Mesenchymal stem cell (in vitro differentiated cells and primary cell): ENCODE data around the gene CDC23.
"Not testable (repeated sequence)": the region's sequence is repeated elsewhere in the genome, so short reads cannot be mapped to it uniquely, and the experiment has no call there.

Source experiments
- DNase-seq: peaks from one replicate; pipeline ENCODE4 v3.0.0-alpha.2; 2013
- H2AFZ ChIP-seq: one replicate; pipeline ENCODE4 v1.6.1; 2013; ENCODE audit warnings: low read depth, mild to moderate bottlenecking, control low read depth, inconsistent platforms, low read length, moderate library complexity
- H2AK5ac ChIP-seq: 2 replicates; pipeline ENCODE4 v1.6.1; 2013; ENCODE audit warnings: low read length, moderate library complexity, mild to moderate bottlenecking, inconsistent platforms; ENCODE audit not compliant: severe bottlenecking
- H2BK120ac ChIP-seq: one replicate; pipeline ENCODE4 v1.6.1; 2013; ENCODE audit warnings: low read depth, mild to moderate bottlenecking, inconsistent platforms, low read length, moderate library complexity
- H2BK12ac ChIP-seq, 2 experiments: one replicate each; pipeline ENCODE4 v1.6.1; 2013; ENCODE audit warnings: inconsistent platforms in 2 of 2, low read length in 2 of 2, mild to moderate bottlenecking in 2 of 2, moderate library complexity in 2 of 2, control low read depth in 1 of 2
- H2BK15ac ChIP-seq: one replicate; pipeline ENCODE4 v1.6.1; 2013; ENCODE audit warnings: mild to moderate bottlenecking, low read depth, inconsistent platforms; ENCODE audit not compliant: poor library complexity, severe bottlenecking
- H2BK5ac ChIP-seq: 2 replicates; pipeline ENCODE4 v1.6.1; 2013; ENCODE audit warnings: low read depth, mild to moderate bottlenecking, low read length, control low read depth, inconsistent platforms; ENCODE audit not compliant: poor library complexity, severe bottlenecking
- H3K14ac ChIP-seq, 2 experiments: one replicate each; pipeline ENCODE4 v1.6.1; 2013; ENCODE audit warnings: inconsistent platforms in 2 of 2, low read length in 2 of 2, control low read depth in 1 of 2, mild to moderate bottlenecking in 1 of 2, moderate library complexity in 1 of 2
- H3K18ac ChIP-seq, 2 experiments: one replicate each; pipeline ENCODE4 v1.6.1; 2013; ENCODE audit warnings: inconsistent platforms in 2 of 2, low read length in 2 of 2, control low read depth in 1 of 2, low read depth in 1 of 2, mild to moderate bottlenecking in 1 of 2
- H3K23ac ChIP-seq, 2 experiments: one replicate each; pipeline ENCODE4 v1.6.1; 2013; ENCODE audit warnings: inconsistent platforms in 2 of 2, low read length in 2 of 2, mild to moderate bottlenecking in 2 of 2, moderate library complexity in 2 of 2, control low read depth in 1 of 2
- H3K27ac ChIP-seq: 2 replicates; pipeline ENCODE4 v1.5.1; 2013; ENCODE audit warnings: mild to moderate bottlenecking, moderate library complexity, low read length, control low read depth, inconsistent platforms; ENCODE audit not compliant: poor library complexity, severe bottlenecking
- H3K27me3 ChIP-seq, 2 experiments: 2 replicates each; pipeline versions ENCODE4 v1.6.1 to v1.7.0; 2013; ENCODE audit warnings: low read length in 2 of 2, mild to moderate bottlenecking in 2 of 2, moderate library complexity in 2 of 2, control low read depth in 1 of 2, inconsistent platforms in 1 of 2; ENCODE audit not compliant: control insufficient read depth in 1 of 2, insufficient read depth in 1 of 2
- H3K36me3 ChIP-seq, 2 experiments: 2 replicates each; pipeline versions ENCODE4 v1.6.1 to v1.7.0; 2013; ENCODE audit warnings: low read length in 2 of 2, control low read depth in 1 of 2, inconsistent platforms in 1 of 2, low read depth in 1 of 2, mild to moderate bottlenecking in 1 of 2; ENCODE audit not compliant: insufficient read depth in 2 of 2, control insufficient read depth in 1 of 2
- H3K4ac ChIP-seq, 2 experiments: one replicate each; pipeline ENCODE4 v1.6.1; 2013; ENCODE audit warnings: inconsistent platforms in 2 of 2, low read length in 2 of 2, mild to moderate bottlenecking in 2 of 2, moderate library complexity in 2 of 2, control low read depth in 1 of 2, low read depth in 1 of 2
- H3K4me1 ChIP-seq: 2 replicates; pipeline ENCODE4 v1.6.1; 2013; ENCODE audit warnings: low read depth, low read length, control low read depth; ENCODE audit not compliant: control insufficient read depth, insufficient read depth
- H3K4me2 ChIP-seq: 2 replicates; pipeline ENCODE4 v1.6.1; 2013; ENCODE audit warnings: low read length, mild to moderate bottlenecking, inconsistent platforms; ENCODE audit not compliant: poor library complexity, severe bottlenecking
- H3K4me3 ChIP-seq, 2 experiments: 2 replicates each; pipeline versions ENCODE4 v1.5.1 to v1.7.0; 2013; ENCODE audit warnings: low read length in 2 of 2, mild to moderate bottlenecking in 2 of 2, control low read depth in 1 of 2, low read depth in 1 of 2; ENCODE audit not compliant: insufficient read depth in 1 of 2
- H3K79me1 ChIP-seq: replicated peaks from 2 replicates; pipeline ENCODE4 v1.6.1; 2013; ENCODE audit warnings: mild to moderate bottlenecking, control low read depth, low read length, inconsistent platforms; ENCODE audit not compliant: poor library complexity, severe bottlenecking
- H3K9ac ChIP-seq: 2 replicates; pipeline ENCODE4 v1.7.0; 2013; ENCODE audit warnings: mild to moderate bottlenecking, low read length, moderate library complexity
- H3K9me3 ChIP-seq: 2 replicates; pipeline ENCODE4 v1.7.0; 2013; ENCODE audit warnings: mild to moderate bottlenecking, low read length; ENCODE audit not compliant: control insufficient read depth
- H4K8ac ChIP-seq: one replicate; pipeline ENCODE4 v1.6.1; 2013; ENCODE audit warnings: inconsistent platforms, mild to moderate bottlenecking, low read length, moderate library complexity
- H4K91ac ChIP-seq: one replicate; pipeline ENCODE4 v1.6.1; 2013; ENCODE audit warnings: mild to moderate bottlenecking, low read length, inconsistent platforms
- WGBS: methylation state at CpG from one replicate; pipeline ENCODE4 v1.1.7; 2013; ENCODE audit warnings: mixed read lengths; 5-methylcytosine and 5-hydroxymethylcytosine counted together

CDC23 gene

GRCh38 chr5:138252944-138253343 lies 39.8 kb upstream of the CDC23 start:
- no peak overlapping the region for H4K91ac ChIP-seq
- H3K9me3 ChIP-seq: no peaks in the 10 kb centered on the region
- H3K4ac ChIP-seq: no peak overlapping the region
- H2AK5ac ChIP-seq: no peak overlapping the region
- H2BK5ac ChIP-seq: no peak overlapping the region
- H3K14ac ChIP-seq: no peak overlapping the region
- no peak overlapping the region for H3K9ac ChIP-seq
- no peak overlapping the region for H4K8ac ChIP-seq
- H2BK15ac ChIP-seq: no peak overlapping the region
- no peak overlapping the region for H3K23ac ChIP-seq
- no peak overlapping the region for H2BK12ac ChIP-seq
- 71% methylated on average over 3 of the region's 3 CpGs for WGBS
- no peak overlapping the region for H3K4me3 ChIP-seq
- DNase-seq: no peak
- H3K27me3 ChIP-seq: peaks cover 19 to 45% of the 10 kb centered on the region in 2 experiments
- no peaks in the 10 kb centered on the region for H3K4me1 ChIP-seq
- no peak overlapping the region for H2AFZ ChIP-seq
- H3K79me1 ChIP-seq: no peaks in the 10 kb centered on the region
- H3K27ac ChIP-seq: no peak overlapping the region
- H3K36me3 ChIP-seq: no peaks in the 10 kb centered on the region
- H3K4me2 ChIP-seq: no peak overlapping the region
- H2BK120ac ChIP-seq: no peak overlapping the region
- H3K18ac ChIP-seq: no peak overlapping the region

- DNase-seq, H3K9me3 ChIP-seq, H4K91ac ChIP-seq, H3K27ac ChIP-seq, H2BK5ac ChIP-seq, H3K9ac ChIP-seq, H3K4me1 ChIP-seq, H3K14ac ChIP-seq, H2AK5ac ChIP-seq, H3K4me2 ChIP-seq, H2BK120ac ChIP-seq, H3K36me3 ChIP-seq, H2AFZ ChIP-seq, H2BK12ac ChIP-seq, H3K23ac ChIP-seq, H4K8ac ChIP-seq, H3K4me3 ChIP-seq, H2BK15ac ChIP-seq, H3K18ac ChIP-seq, H3K4ac ChIP-seq, H3K79me1 ChIP-seq: not testable (repeated sequence)
- H3K27me3 ChIP-seq: peaks cover 23 to 50% of the 10 kb centered on the region in 2 experiments
- WGBS: 100% methylated on average over 1 of the region's 2 CpGs
Observed at GRCh38 chr5:138247800-138248199, 34.7 kb upstream of the CDC23 start.

GRCh38 chr5:138246822-138247221 lies 33.7 kb upstream of the CDC23 start:
- no peaks in the 10 kb centered on the region for H3K9me3 ChIP-seq
- H3K4me1 ChIP-seq: peaks cover 5% of the 10 kb centered on the region
- no peak overlapping the region for H2BK15ac ChIP-seq
- H3K23ac ChIP-seq: no peak overlapping the region
- no peak overlapping the region for H2BK12ac ChIP-seq
- no peak overlapping the region for H2BK5ac ChIP-seq
- 98% methylated on average over 2 of the region's 4 CpGs for WGBS
- H3K14ac ChIP-seq: no peak overlapping the region
- no peak overlapping the region for H2AK5ac ChIP-seq
- H2AFZ ChIP-seq: no peak overlapping the region
- no peak overlapping the region for H3K4ac ChIP-seq
- H3K4me2 ChIP-seq: no peak overlapping the region
- H3K9ac ChIP-seq: no peak overlapping the region
- H3K18ac ChIP-seq: no peak overlapping the region
- H3K79me1 ChIP-seq: no peaks in the 10 kb centered on the region
- H3K27ac ChIP-seq: no peak overlapping the region
- no peak for DNase-seq
- no peak overlapping the region for H3K4me3 ChIP-seq
- H4K91ac ChIP-seq: no peak overlapping the region
- peaks cover 27 to 50% of the 10 kb centered on the region in 2 experiments for H3K27me3 ChIP-seq
- H2BK120ac ChIP-seq: no peak overlapping the region
- H3K36me3 ChIP-seq: no peaks in the 10 kb centered on the region
- no peak overlapping the region for H4K8ac ChIP-seq

- Histone ChIP-seq H2BK12ac (no peak overlapping the region), H3K27me3 (peaks cover 30 to 54% of the 10 kb centered on the region in 2 experiments), H3K36me3 (no peaks in the 10 kb centered on the region), H3K4ac (no peak overlapping the region), H2AK5ac (no peak overlapping the region), H4K91ac (no peak overlapping the region), H3K4me2 (no peak overlapping the region), H3K4me3 (no peak overlapping the region), H2BK5ac (no peak overlapping the region), H3K14ac (no peak overlapping the region), H3K9ac (no peak overlapping the region), H3K23ac (no peak overlapping the region), H2AFZ (no peak overlapping the region), H3K18ac (no peak overlapping the region), H3K4me1 (peaks cover 9% of the 10 kb centered on the region), H2BK120ac (no peak overlapping the region), H3K79me1 (no peaks in the 10 kb centered on the region), H2BK15ac (no peak overlapping the region), H4K8ac (no peak overlapping the region), H3K27ac (no peak overlapping the region), H3K9me3 (no peaks in the 10 kb centered on the region)
- DNase-seq: no peak
- whole genome bisulfite sequencing: 73% methylated on average over 4 of the region's 4 CpGs
Observed at GRCh38 chr5:138246334-138246733, 33.2 kb upstream of the CDC23 start.
